Neural progenitor cell (in vitro differentiated cells): ENCODE results near the gene RARS2.

Experiments used
- CTCF ChIP-seq: fragments of 200-600 bp; sonication (generic); IDR thresholded peaks from 2 replicates; pipeline ENCODE4 v1.5.1; 2017; ENCODE audit warnings: antibody characterized with exemption, mild to moderate bottlenecking
- EZH2 ChIP-seq: fragments of 200-600 bp; sonication (generic); IDR thresholded peaks from 2 replicates; pipeline ENCODE4 v1.6.1; 2017; ENCODE audit warnings: antibody characterized with exemption, mild to moderate bottlenecking, moderate library complexity
- EZH2phosphoT487 ChIP-seq: fragments of 200-600 bp; sonication (generic); IDR thresholded peaks from 2 replicates; pipeline ENCODE4 v1.6.1; 2017; ENCODE audit warnings: antibody characterized with exemption

- TF ChIP-seq CTCF: no peak
- TF ChIP-seq EZH2: no peak
- no peak for TF ChIP-seq EZH2phosphoT487
These were observed 49.6 kb upstream of the RARS2 start for GRCh38 chr6:87639373-87639772.
